Stimulated activated CD4-positive, alpha-beta T cell treated with anti-CD3 and anti-CD28 coated beads, Interleukin-1b, Interleukin-23, amount 100 ng/mL, for 4 hours (primary cell): ENCODE data around the gene PFAS.
"Not testable (repeated sequence)": the region's sequence is repeated elsewhere in the genome, so short reads cannot be mapped to it uniquely, and the experiment has no call there.

ENCODE experiments used
- DNase-seq, 2 donors: peaks; one replicate each; pipeline ENCODE4 v3.0.0-alpha.2; 2020; ENCODE audit warnings: low read depth in 2 of 2

The PFAS gene

GRCh38 chr17:8225813-8226535 lies 23.1 kb upstream of the PFAS start:
- peak in 1 of 2 donors; percentile 61 for DNase-seq

- no peak for DNase-seq
Measured at GRCh38 chr17:8226536-8227237, 22.4 kb upstream of the PFAS start.

DNA sequence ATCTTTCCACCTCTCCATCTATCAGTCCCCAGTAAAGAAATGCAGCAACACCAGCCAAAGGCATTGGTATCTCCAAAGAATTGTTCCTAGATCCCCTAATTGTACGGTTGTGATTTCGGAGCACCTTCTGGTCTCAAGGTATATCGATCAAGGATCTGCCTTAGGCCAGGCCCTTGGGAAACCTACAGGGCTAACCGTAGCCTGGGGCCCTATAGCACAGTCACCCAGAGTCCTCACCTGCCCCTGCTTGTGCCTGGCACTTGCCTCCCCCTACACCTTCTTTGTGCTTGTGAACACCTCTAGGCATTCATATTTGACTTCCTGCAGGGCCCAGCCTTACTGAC lies 21.9 kb upstream of the PFAS start:
- no peak for DNase-seq

- DNase-seq = no peak
Measured at GRCh38 chr17:8231701-8232100, 17.4 kb upstream of the PFAS start.

DNA sequence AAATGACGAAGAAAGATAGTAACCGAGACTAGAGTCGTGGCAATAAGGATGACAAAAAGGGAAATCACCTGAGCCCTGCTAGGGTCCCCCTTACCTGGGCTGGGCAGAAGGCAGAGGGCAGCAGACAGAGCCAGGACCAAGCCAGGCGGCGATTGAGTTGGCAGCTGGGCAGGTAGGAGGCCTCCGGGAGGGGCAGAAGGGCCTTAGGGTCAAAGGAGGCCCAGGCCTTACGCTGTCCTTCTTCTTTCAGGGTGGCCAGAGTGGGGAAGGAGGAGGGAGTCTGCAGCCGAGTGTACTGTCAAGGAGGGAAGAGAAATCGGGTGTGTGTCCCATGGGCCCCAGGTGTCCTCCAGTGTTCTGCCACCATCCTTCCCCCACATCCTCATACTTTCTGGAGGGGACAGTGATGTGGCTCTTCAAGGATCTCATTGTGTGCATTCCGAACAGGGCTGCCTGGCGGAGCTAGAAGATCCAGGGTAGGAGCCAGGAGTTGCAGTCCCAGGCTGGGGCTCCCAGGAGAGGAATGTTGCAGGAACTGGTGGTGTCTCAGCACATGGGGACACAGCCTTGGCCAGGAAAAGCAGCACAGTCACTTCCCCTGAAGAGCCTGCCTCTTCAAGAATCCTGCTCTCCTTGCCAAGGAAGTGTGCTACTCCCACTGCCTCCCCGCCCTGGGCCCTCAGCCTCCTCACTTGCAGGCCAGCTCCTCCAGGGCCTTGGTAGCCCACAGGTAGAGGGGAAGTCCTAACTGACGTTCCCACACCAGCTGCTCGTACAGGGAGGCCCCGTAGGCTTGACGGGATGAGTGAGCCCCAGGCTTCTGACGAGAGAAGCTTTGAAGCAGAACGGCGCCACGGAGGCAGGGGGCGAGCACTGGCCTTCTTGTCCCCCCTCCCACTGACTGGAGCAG lies 14.5 kb upstream of the PFAS start:
- no peak for DNase-seq

- no peak for DNase-seq
Measured at GRCh38 chr17:8235676-8236075, 13.4 kb upstream of the PFAS start.

DNA sequence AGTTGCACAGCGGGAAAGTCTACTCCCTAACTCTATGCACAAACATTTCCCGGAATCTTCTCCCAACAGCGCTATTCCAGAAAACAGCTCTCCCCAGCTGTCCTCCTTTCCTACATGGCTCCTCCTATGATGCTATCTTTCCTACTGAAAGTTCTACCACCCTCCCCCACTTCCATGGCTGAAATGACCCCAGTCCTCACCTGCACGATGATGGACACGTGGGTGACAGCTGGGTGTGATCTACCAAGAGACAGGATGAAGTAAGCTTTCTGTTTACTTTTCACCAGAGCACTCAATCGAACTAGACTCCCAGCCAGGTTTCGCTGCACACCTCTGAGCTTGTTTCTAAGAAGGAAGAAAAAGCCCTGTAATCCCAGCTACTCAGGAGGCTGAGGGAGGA lies 11.9 kb upstream of the PFAS start:
- DNase-seq = no peak

DNA sequence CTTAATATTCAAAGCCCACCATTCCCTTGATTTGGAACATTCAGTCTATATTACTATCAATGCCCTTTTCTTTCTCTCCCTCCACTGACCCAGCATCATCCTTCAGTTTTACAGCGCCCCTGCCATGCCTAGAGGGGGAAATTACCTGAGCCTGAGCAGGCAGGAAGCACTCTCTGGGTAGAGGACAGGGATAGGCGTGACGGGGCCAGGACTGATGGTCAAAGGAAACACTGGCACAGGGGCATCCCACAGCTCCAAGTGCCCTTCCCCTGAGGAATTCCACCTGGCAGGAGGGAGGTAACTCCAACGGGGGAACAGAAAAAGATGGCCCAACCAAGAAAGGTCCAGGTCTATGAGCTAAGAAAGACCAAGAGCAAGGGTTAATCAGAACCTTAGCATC lies 11.2 kb upstream of the PFAS start:
- no peak for DNase-seq

DNA sequence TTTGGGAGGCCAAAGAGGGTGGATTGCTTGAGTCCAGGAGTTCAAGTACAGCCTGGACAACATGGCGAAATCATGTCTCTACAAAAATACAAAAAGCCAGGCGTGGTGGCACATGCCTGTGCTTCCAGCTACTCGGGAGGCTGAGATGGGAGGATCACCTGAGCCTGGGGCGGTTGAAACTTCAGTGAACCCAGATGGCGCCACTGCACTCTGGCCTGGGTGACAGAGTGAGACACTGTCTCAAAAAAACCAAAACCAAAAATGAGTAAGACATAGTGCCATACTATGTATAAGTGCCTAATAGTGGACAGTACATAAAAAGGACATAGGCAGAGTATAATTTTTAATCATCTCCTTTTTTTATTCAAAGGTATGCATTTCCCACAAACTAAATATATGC lies 5.3 kb upstream of the PFAS start:
- no peak for DNase-seq

- DNase-seq = no peak
Measured at GRCh38 chr17:8244768-8245167, 4.3 kb upstream of the PFAS start.

DNA sequence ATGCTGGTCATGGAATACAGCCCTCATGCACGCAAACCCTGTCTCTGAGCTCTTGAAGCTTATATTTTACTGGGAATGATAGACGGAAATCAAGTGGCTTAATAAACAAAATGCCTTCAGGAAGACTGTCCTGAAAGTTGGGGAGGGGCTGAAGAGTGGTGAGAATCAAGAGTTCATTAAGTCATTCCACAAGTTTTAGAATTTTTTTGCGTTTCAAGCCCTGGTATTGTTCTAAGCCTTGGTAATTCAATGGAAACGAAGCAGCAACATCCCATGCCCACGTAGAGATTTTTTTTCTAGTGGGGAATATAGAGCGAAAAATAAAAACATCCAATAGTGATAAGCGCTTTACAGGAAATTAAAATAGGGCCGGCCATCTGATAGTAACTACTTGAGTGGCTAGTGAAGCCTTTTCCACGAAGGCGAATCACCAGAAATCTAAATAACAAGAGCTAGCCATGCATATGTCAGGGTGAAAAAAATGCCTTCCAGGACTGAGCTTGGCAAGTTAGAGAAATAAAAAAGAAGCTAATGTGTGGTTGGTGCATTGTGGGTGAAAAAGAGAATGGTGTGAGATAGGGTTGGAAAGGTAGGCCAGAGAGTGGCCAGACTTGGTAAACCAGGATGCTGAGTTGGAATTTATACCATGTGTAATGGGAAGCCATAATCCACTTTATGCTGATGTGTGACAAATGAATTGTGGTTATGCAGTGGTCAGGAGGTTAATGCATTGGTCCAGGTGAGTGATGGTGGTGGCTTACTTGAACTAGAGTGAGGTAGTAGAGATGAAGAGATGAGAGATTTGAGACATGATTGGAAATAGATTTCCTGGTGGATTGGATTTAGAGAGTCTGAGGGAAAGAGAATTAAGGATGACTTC lies 772 bp downstream of the PFAS start:
- no peak for DNase-seq

GRCh38 chr17:8251411-8251810 lies 2.3 kb downstream of the PFAS start:
- not testable (repeated sequence) for DNase-seq

DNA sequence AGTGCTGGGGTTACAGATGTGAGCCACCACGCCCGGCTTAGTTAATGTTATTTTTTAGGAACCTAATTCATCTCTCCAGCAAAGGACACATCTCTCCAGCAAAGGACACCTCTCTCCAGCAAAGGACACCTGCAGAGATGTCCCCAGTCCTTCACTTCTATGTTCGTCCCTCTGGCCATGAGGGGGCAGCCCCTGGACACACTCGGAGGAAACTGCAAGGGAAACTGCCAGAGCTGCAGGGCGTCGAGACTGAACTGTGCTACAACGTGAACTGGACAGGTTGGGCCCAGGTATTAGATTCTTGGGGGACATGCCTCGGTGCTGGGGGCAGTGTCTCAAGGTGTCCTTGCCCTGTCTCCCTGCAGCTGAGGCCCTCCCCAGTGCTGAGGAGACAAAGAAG lies 4.7 kb downstream of the PFAS start:
- DNase-seq = no peak

DNA sequence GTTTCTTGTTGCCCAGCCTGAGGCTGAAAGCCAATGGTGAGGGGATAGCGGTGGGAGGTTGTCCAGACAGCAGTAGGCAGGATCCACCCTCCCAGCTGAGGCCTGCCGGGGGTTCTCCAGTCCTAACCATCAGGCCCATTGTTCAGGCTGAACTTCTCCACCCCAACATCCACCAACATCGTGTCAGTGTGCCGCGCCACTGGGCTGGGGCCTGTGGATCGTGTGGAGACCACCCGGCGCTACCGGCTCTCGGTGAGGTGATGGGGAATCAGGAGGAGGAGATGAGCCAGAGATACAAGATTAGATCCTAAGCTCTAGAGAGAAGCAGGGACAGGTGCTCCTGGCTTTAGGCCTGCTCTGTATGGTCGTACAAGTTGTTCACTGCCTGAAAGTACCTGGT lies 5.8 kb downstream of the PFAS start:
- no peak for DNase-seq

- DNase-seq = no peak
Measured at GRCh38 chr17:8255499-8255898, 6.4 kb downstream of the PFAS start.

DNA sequence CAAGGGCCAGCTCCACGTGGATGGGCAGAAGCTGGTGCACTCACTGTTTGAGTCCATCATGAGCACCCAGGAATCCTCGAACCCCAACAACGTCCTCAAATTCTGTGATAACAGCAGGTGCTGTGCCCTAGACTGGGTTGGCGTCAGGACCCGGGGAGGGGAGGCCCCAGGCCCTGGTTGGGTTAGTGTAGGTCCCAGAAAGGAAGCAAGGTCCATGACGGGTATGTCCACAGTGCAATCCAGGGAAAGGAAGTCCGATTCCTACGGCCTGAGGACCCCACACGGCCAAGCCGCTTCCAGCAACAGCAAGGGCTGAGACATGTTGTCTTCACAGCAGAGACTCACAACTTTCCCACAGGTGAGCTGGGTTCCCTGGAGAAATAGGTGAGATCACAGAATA lies 7.2 kb downstream of the PFAS start:
- no peak for DNase-seq

- no peak for DNase-seq
Measured at GRCh38 chr17:8256691-8257090, 7.6 kb downstream of the PFAS start.

DNA sequence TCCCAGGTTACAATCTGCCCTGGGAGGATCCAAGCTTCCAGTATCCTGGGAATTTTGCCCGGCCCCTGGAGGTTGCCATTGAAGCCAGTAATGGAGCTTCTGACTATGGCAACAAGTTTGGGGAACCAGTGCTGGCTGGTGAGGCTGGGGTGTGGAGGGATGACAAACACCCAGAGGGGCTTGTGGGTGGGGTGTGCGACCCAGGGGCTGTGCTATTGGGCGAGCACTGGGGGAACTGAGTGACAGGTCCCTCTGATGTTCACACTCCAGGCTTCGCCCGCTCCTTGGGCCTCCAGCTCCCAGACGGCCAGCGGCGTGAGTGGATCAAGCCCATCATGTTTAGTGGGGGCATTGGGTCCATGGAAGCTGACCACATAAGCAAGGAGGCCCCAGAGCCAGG lies 8.7 kb downstream of the PFAS start:
- no peak for DNase-seq

DNA sequence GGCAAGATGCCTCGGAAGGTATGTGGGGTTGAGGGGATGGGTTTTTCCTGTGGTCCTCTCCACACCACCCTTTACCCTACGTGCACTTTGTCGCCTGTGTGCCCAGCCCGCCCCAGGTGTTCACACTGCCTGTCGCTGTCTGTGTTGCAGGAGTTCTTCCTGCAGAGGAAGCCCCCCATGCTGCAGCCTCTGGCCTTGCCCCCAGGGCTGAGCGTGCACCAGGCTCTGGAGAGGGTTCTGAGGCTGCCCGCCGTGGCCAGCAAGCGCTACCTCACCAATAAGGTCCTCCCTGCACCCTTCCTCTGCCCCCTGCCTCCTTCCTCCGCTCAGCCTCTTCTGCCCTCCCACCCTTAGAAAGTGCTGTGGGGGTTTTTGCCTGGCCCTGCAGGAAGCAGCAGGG lies 15.2 kb downstream of the PFAS start:
- DNase-seq = no peak

GRCh38 chr17:8264836-8265542 lies 15.9 kb downstream of the PFAS start:
- no peak for DNase-seq
